ENCODE results near the gene CAMSAP3.
A peak's percentile ranks its signal among the peaks of the same experiment; 100 is the strongest.

CAMSAP3 gene

DNA sequence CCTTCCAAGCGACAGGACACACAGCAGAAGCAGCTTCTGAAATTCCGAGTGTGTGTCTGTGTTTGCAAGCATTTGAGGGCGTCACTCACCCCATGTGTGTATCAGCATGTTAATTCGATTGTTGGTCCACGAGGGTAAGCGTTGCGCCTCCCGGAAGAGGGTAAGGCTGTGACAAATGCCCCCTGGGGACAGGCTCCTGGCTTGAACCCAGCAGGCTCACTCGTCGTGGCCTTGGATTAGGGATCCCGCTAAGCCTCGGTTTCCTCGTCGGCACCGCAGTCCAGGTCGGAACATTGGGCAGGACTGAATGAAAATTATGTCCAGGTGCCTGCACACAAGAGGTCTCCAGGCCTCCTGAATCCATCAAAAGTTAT, 40.6 kb downstream of the CAMSAP3 start:
- DNase-seq (ENCODE audit: insufficient read length, low spot score) (no peak), FAIRE-seq (no peak)
- TF ChIP-seq, protein P1, sequence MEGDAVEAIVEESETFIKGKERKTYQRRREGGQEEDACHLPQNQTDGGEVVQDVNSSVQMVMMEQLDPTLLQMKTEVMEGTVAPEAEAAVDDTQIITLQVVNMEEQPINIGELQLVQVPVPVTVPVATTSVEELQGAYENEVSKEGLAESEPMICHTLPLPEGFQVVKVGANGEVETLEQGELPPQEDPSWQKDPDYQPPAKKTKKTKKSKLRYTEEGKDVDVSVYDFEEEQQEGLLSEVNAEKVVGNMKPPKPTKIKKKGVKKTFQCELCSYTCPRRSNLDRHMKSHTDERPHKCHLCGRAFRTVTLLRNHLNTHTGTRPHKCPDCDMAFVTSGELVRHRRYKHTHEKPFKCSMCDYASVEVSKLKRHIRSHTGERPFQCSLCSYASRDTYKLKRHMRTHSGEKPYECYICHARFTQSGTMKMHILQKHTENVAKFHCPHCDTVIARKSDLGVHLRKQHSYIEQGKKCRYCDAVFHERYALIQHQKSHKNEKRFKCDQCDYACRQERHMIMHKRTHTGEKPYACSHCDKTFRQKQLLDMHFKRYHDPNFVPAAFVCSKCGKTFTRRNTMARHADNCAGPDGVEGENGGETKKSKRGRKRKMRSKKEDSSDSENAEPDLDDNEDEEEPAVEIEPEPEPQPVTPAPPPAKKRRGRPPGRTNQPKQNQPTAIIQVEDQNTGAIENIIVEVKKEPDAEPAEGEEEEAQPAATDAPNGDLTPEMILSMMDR (IDR thresholded peaks at IDR 0.05; ENCODE audit: insufficient read depth, missing control alignments): no peak

DNA sequence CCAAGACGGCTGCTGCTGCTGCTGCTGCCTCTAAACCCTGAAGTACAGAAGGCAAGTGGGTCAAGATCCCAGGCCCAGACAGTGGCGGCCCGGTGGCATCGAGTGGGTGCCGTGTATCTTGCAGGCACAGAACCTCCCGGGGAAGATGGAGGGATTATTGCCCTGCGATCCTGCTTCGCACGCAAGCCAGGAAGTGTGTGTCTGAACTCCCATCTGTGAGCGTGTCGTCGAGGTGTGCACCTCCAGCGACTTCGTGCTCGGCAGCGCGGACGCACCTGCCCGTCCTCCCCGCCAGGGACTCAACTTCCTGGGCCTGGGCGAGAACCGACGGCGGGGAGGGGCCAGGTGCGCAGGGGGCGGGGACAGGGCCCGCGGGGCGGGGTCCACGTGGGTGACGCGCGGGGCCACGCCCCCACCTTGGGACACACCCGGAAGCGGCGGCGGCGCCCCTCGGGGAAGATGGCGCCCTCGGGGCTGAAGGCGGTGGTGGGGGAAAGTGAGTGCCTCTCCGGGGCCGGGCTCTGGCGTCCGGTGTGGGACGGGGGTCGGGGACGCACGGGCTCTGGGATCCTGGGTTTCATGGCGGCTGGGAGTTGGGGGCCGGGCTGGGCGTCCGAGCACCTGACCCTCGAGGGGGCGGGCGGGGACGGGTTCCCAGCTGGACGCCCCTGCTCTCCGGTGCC, 41.2 kb downstream of the CAMSAP3 start, which contains the start of gene STXBP2:
STXBP2 (plus strand) TSS at position 420 of the 683 bp plus-strand sequence; CDS start at position 460, 40 bp downstream.
- DNase-seq (ENCODE audit: insufficient read length, low spot score) (no peak), FAIRE-seq (no peak)
- TF ChIP-seq, protein P1 (IDR thresholded peaks at IDR 0.05; ENCODE audit: insufficient read depth, missing control alignments): no peak

DNA sequence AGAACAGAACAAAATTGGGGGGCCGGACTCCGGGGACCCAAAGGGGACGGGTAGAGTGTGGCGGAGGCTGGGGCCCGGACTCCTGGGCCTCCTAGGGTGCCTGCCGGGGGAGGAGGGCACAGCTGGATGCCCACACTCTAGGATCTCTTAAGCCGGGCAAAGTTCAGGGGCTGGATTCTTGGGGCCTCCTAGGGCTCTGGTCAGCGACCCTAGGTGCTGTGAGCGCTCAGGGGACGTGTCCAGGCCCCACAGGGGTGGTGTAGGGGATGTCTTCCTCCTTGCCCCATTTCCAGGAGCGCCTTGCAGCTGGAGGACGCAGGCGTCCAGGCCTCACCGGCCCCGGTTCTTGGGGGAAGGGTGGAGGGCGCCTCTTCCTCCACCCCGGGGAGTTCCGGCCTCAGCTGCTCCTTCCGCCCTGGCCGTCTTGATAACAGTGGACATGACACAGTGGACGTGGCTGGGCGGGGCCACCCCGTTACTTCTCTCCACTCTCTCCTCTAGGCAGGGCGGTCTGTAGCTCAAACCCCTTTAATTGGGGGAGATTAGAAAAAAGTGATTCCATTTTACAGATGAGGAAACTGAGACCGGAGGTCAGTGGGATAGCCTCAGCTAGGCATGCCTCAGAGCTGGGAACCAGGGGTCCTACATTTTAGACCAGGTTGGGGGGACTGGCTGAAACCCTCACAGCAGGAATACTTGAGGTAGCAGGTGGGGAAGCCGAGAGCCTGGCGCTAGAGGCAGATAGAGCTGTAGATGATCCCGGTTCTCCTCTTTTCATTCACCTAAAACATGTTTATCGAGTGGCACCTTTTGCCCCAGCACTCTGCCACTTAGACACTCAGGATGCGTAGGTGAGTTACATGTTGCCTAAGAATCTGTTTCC, 42.0 kb downstream of the CAMSAP3 start:
- TF ChIP-seq, protein P1 (IDR thresholded peaks at IDR 0.05; ENCODE audit: insufficient read depth, missing control alignments): no peak
- DNase-seq (ENCODE audit: insufficient read length, low spot score) (no peak), FAIRE-seq (no peak)

DNA sequence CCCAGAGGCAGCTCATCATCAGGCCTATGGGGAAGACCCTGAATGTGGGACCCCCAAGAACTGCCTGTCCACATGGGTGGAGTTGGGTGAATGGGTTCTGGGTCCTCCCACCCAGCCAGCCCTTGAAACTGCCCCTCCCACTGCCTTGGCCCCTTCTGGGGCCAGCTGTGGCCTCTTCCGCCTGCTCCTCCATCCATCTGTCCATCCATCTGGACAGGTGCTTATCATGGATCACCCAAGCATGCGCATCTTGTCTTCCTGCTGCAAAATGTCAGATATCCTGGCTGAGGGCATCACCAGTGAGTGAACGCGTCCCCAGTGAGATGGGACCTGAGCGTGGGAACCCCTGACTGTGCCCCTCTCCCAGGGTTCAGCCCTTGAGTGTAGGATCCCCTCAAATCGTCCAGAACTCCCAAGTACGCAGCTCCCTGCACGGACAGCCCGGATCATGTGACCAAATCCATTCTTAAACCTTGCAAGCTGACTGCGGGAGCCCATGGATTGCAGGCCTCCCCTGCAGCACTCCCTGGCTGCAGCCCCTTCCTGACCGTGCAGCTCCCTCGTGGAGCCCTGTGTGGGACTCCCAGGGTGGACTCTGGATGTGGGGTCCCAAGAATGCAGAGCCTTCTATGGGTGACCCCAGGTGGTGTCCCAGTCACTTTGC, 43.3 kb downstream of the CAMSAP3 start:
- DNase-seq (ENCODE audit: insufficient read length, low spot score) (peak; percentile 93), FAIRE-seq (no peak)
- TF ChIP-seq, protein P1 (IDR thresholded peaks at IDR 0.05; ENCODE audit: insufficient read depth, missing control alignments): no peak

DNA sequence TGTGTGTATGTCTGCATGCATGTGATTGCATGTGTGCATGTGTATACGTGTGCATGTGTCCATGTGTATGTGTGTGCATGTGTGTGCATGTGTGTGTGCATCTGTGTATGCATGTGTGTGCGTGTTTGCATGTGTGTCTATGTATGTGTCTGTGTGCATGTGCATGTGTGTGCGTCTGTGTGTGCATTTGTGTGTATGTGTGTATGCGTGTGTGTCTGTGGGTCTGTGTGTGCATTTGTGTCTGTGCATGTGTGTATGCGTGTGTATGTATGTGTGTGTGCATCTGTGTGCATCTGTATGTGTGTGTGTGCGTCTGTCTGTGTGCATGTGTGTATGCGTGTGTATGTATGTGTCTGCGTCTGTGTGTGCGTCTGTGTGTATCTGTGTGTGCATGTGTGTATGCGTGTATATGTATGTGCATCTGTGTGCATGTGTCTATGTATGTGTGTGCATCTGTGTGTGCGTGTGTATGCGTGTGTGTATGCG, 44.2 kb downstream of the CAMSAP3 start:
- TF ChIP-seq, protein P1 (IDR thresholded peaks at IDR 0.05; ENCODE audit: insufficient read depth, missing control alignments): no peak
- DNase-seq (ENCODE audit: insufficient read length, low spot score) (no peak), FAIRE-seq (no peak)

DNA sequence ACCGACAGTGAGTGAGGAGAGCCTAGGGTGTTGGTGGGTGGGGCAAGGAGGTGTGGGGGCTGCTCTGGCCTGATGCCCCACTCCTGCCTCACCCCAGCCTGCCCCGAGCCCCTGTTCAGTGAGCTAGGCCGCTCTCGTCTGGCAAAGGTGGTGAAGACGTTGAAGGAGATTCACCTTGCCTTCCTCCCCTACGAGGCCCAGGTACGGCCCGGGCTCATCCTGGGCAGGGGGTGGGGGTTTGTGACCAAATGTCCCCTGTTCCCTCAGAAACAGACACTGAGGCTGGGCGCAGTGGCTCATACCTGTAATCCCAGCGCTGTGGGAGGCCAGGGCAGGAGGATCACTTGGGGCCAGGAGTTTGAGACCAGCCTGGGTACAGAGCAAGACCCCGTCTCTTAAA, 45.1 kb downstream of the CAMSAP3 start:
- DNase-seq (ENCODE audit: insufficient read length, low spot score) (no peak), FAIRE-seq (no peak)
- TF ChIP-seq, protein P1 (IDR thresholded peaks at IDR 0.05; ENCODE audit: insufficient read depth, missing control alignments): no peak

Measured in D721Med (cell line).